OCI-LY7 (cell line): ENCODE data around the gene RASAL2. TPM values are rescaled to one million over a fixed set of nuclear protein-coding genes. Genes with fewer than 3 reads are reported as not detected.

Experiments
- BruUV-seq: library from RNA; stranded (reverse); fragments of 400-500 nt; replicated peaks from 2 replicates; lab custom pipeline; 2021; lab: Mats Ljungman, UMichigan
- CTCF ChIA-PET: fragments of 300-600 bp; sonication (Branson Sonifier 250); formaldehyde crosslinking; loops from one replicate; lab custom pipeline; 2022; ENCODE audit warnings: antibody characterized with exemption; ENCODE audit not compliant: unreplicated experiment; lab: Charles Lee
- POLR2A ChIA-PET: fragments of 300-600 bp; sonication (Branson Sonifier 250); formaldehyde crosslinking; loops from one replicate; lab custom pipeline; 2022; ENCODE audit warnings: antibody characterized with exemption; lab: Charles Lee
- DNase-seq: peaks from one replicate; pipeline ENCODE4 v3.0.0-alpha.2; 2015; ENCODE audit warnings: low spot score
- H2AFZ ChIP-seq: fragments of 200-600 bp; sonication (generic), shearing (Covaris generic); 2 replicates; pipeline ENCODE4 v1.6.1; 2014; ENCODE audit warnings: mild to moderate bottlenecking, antibody characterized with exemption, low read length, moderate library complexity
- H3K27ac ChIP-seq: fragments of 200-600 bp; sonication (generic); 2 replicates; pipeline ENCODE4 v1.5.1; 2014; ENCODE audit warnings: mixed run types, low read depth, mild to moderate bottlenecking, moderate library complexity, low read length, inconsistent platforms; ENCODE audit not compliant: poor library complexity, severe bottlenecking
- H3K36me3 ChIP-seq: fragments of 200-600 bp; sonication (generic); 2 replicates; pipeline ENCODE4 v1.6.1; 2014; ENCODE audit warnings: mild to moderate bottlenecking, antibody characterized with exemption, low read length, moderate library complexity, mixed read lengths; ENCODE audit not compliant: insufficient read depth
- H3K4me1 ChIP-seq: fragments of 200-600 bp; sonication (generic); 2 replicates; pipeline ENCODE4 v1.5.1; 2014; ENCODE audit warnings: mild to moderate bottlenecking, low read length; ENCODE audit not compliant: insufficient read depth, poor library complexity, severe bottlenecking
- H3K4me2 ChIP-seq: fragments of 200-600 bp; sonication (generic); 2 replicates; pipeline ENCODE4 v1.6.1; 2014; ENCODE audit warnings: mild to moderate bottlenecking, low read length
- H3K4me3 ChIP-seq: fragments of 200-600 bp; sonication (generic); 2 replicates; pipeline ENCODE4 v1.5.1; 2014; ENCODE audit warnings: mild to moderate bottlenecking, low read depth, low read length; ENCODE audit not compliant: poor library complexity, severe bottlenecking
- H3K79me2 ChIP-seq: fragments of 200-600 bp; sonication (generic); 2 replicates; pipeline ENCODE4 v1.6.1; 2016; ENCODE audit warnings: low read depth, mild to moderate bottlenecking, low read length, moderate library complexity, mixed read lengths; ENCODE audit not compliant: insufficient read depth
- H3K9me2 ChIP-seq: fragments of 200-600 bp; sonication (generic); 2 replicates; pipeline ENCODE4 v1.6.1; 2016; ENCODE audit warnings: mild to moderate bottlenecking, low read length, mixed read lengths; ENCODE audit not compliant: insufficient read depth
- H3K9me3 ChIP-seq: fragments of 200-600 bp; sonication (generic); 2 replicates; pipeline ENCODE4 v1.6.1; 2014; ENCODE audit warnings: mild to moderate bottlenecking, mixed run types, low read length, mixed read lengths
- H4K20me1 ChIP-seq: fragments of 200-600 bp; sonication (generic); 2 replicates; pipeline ENCODE4 v1.6.1; 2014; ENCODE audit warnings: mild to moderate bottlenecking, antibody characterized with exemption, low read length, moderate library complexity, mixed read lengths; ENCODE audit not compliant: insufficient read depth
- CTCF ChIP-seq: fragments of 200-600 bp; sonication (generic); conservative IDR thresholded peaks from 2 replicates; pipeline ENCODE4 v1.5.1; 2014; ENCODE audit warnings: mild to moderate bottlenecking, antibody characterized with exemption, low read length, moderate library complexity, mixed read lengths
- EZH2phosphoT487 ChIP-seq: fragments of 200-600 bp; sonication (generic); IDR thresholded peaks from 2 replicates; pipeline ENCODE4 v1.6.1; 2018; ENCODE audit warnings: low read depth, borderline replicate concordance, mild to moderate bottlenecking, mixed run types, antibody characterized with exemption, low read length, moderate library complexity, mixed read lengths
- intact Hi-C: fragments of 100-400 bp; cut with micrococcal nuclease; formaldehyde crosslinking; loops from one replicate; pipeline ENCODE4 v1.10.0; 2022; ENCODE audit not compliant: unreplicated experiment
- total RNA-seq, 2 experiments: library from RNA; depleted of rRNA in 1 of 2; stranded (reverse); fragments of >200 nt in 1 of 2; shearing (Covaris generic) in 1 of 2; gene quantifications; 2 replicates each; pipeline ENCODE4 v1.2.3, GENCODE V29; 2014 to 2022

The RASAL2 gene
- total RNA-seq, 2 experiments from 2014 or later: 0.09 to 0.27 TPM

DNA sequence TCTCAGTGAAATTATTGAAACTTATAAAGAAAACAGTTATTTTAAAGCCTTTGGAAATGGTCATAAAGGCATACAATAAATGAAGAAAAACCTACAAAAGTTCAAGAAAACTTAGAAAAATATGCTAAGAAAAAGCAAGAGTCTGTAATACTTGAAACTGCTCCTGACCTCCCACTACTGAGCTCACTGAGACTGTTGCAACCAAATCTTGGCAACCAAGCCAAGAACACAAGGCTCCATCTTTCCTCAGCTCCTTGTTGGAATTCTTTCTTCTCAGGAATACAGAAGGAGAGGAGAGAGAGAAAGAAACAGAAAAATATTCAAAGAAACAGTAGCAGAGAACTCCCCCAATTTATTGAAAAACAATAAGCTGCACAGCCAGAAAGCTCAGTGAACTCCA is 160.5 kb downstream of the RASAL2 start:
- H2AFZ ChIP-seq: no peak overlapping the region
- CTCF ChIA-PET: no interaction called here
- H3K9me2 ChIP-seq: no peaks in the 10 kb centered on the region
- no TSS peak for BruUV-seq
- no peak for TF ChIP-seq CTCF
- no peak for TF ChIP-seq EZH2phosphoT487
- H3K4me2 ChIP-seq: no peak overlapping the region
- no peaks in the 10 kb centered on the region for H3K36me3 ChIP-seq
- no peaks in the 10 kb centered on the region for H4K20me1 ChIP-seq
- no peak overlapping the region for H3K4me3 ChIP-seq
- no peaks in the 10 kb centered on the region for H3K4me1 ChIP-seq
- H3K9me3 ChIP-seq: no peaks in the 10 kb centered on the region
- no peak overlapping the region for H3K27ac ChIP-seq
- no peaks in the 10 kb centered on the region for H3K79me2 ChIP-seq
- DNase-seq: no peak
- intact Hi-C loops: no loop called here
- POLR2A ChIA-PET: no interaction called here

- Histone ChIP-seq H3K27ac (no peak overlapping the region), H3K36me3 (no peaks in the 10 kb centered on the region), H3K4me1 (no peaks in the 10 kb centered on the region), H3K4me3 (no peak overlapping the region), H3K9me3 (no peaks in the 10 kb centered on the region), H4K20me1 (no peaks in the 10 kb centered on the region), H2AFZ (no peak overlapping the region), H3K79me2 (no peaks in the 10 kb centered on the region), H3K9me2 (no peaks in the 10 kb centered on the region), H3K4me2 (no peak overlapping the region)
- ChIA-PET CTCF (no interaction called here), POLR2A (no interaction called here)
- TF ChIP-seq CTCF (no peak), EZH2phosphoT487 (no peak)
- DNase-seq: no peak
- intact Hi-C loops: no loop called here
- BruUV-seq: no TSS peak
These were observed 164.6 kb downstream of the RASAL2 start for GRCh38 chr1:178258536-178258935.

DNA sequence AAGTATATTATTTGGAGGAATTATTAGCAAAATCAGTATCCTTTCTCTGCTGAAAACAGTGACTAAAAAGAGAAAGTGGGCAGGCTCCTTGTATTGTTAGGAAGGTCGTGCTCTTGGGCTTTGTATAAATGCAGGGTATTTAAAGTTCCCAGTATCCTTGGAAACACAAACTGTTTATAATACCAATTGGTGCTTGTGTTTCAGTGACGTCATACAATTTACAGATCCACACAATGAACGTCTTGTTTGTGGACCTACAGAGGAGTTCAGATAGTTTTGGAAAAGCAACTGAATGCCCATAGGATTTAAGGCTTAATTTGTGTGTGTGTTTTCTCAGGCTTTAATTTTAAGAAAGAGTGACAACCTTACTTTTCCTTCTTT is 168.2 kb downstream of the RASAL2 start:
- intact Hi-C loops: no loop called here

More for the DNA sequence above, 168.2 kb downstream of the RASAL2 start:
- Histone ChIP-seq H4K20me1 (no peaks in the 10 kb centered on the region), H3K4me3 (no peak overlapping the region), H3K9me3 (no peaks in the 10 kb centered on the region), H2AFZ (no peak overlapping the region), H3K4me2 (no peak overlapping the region), H3K36me3 (no peaks in the 10 kb centered on the region), H3K79me2 (no peaks in the 10 kb centered on the region), H3K27ac (no peak overlapping the region), H3K4me1 (no peaks in the 10 kb centered on the region), H3K9me2 (no peaks in the 10 kb centered on the region)
- ChIA-PET POLR2A (no interaction called here), CTCF (no interaction called here)
- no peak for DNase-seq
- no TSS peak for BruUV-seq
- TF ChIP-seq CTCF: no peak
- TF ChIP-seq EZH2phosphoT487: no peak
